SK-N-SH treated with all-trans-retinoic acid at 6 μM for 48 hours (cell line): ENCODE results near the gene GPR18.
"Not testable (repeated sequence)": the region's sequence is repeated elsewhere in the genome, so short reads cannot be mapped to it uniquely, and the experiment has no call there.

ENCODE experiments used
- ATAC-seq: fragments of 200-7000 bp; cut with Tn5 transposase; 3 replicates; pipeline ENCODE4 v1.9.1; 2020; ENCODE audit warnings: mild to moderate bottlenecking, moderate library complexity
- ARNTL ChIP-seq: fragments of 450-650 bp; formaldehyde crosslinking; IDR thresholded peaks from 2 replicates; pipeline ENCODE4 v1.5.0; 2020; ENCODE audit warnings: low read depth, mild to moderate bottlenecking, moderate library complexity, borderline replicate concordance
- BACH2 ChIP-seq: fragments of 250-450 bp; sonication (Bioruptor Pico); IDR thresholded peaks from 2 replicates; pipeline ENCODE4 v1.9.0; 2021; ENCODE audit warnings: mild to moderate bottlenecking, borderline replicate concordance
- CSDC2 ChIP-seq: fragments of 250-450 bp; sonication (Bioruptor Pico); IDR thresholded peaks from 2 replicates; pipeline ENCODE4 v1.5.0; 2020; ENCODE audit warnings: mild to moderate bottlenecking, moderate library complexity
- ISL1 ChIP-seq: fragments of 250-450 bp; sonication (Bioruptor Pico); IDR thresholded peaks from 2 replicates; pipeline ENCODE4 v2.1.2; 2022; ENCODE audit warnings: mild to moderate bottlenecking, moderate library complexity
- OSR1 ChIP-seq: fragments of 250-450 bp; sonication (Bioruptor Pico); IDR thresholded peaks from 2 replicates; pipeline ENCODE4 v1.8.0; 2022; ENCODE audit warnings: moderate library complexity, mild to moderate bottlenecking, inconsistent platforms
- PPARA ChIP-seq: fragments of 250-450 bp; sonication (Bioruptor Pico); IDR thresholded peaks from 2 replicates; pipeline ENCODE4 v1.5.0; 2020; ENCODE audit warnings: mild to moderate bottlenecking, borderline replicate concordance
- RARB ChIP-seq: fragments of 250-450 bp; sonication (Bioruptor Pico); IDR thresholded peaks from 2 replicates; pipeline ENCODE4 v1.8.0; 2021; ENCODE audit warnings: mild to moderate bottlenecking, moderate library complexity
- TCF4 ChIP-seq: fragments of 250-450 bp; sonication (Bioruptor Pico); IDR thresholded peaks from 2 replicates; pipeline ENCODE4 v1.8.0; 2021; ENCODE audit warnings: mild to moderate bottlenecking, moderate library complexity, borderline replicate concordance
- TOX ChIP-seq: fragments of 250-450 bp; sonication (Bioruptor Pico); IDR thresholded peaks from 2 replicates; pipeline ENCODE4 v1.8.0; 2021; ENCODE audit warnings: mild to moderate bottlenecking, moderate library complexity, borderline replicate concordance
- ZC3H10 ChIP-seq: fragments of 250-450 bp; sonication (Bioruptor Pico); IDR thresholded peaks from 2 replicates; pipeline ENCODE4 v1.5.1; 2021; ENCODE audit warnings: mild to moderate bottlenecking, moderate library complexity
- ZFP30 ChIP-seq: fragments of 450-650 bp; formaldehyde crosslinking; IDR thresholded peaks from 2 replicates; pipeline ENCODE4 v1.5.0; 2022; ENCODE audit warnings: mild to moderate bottlenecking, moderate library complexity
- ZNF70 ChIP-seq: fragments of 450-650 bp; formaldehyde crosslinking; IDR thresholded peaks from 2 replicates; pipeline ENCODE4 v1.5.0; 2020; ENCODE audit warnings: mild to moderate bottlenecking, moderate library complexity
- ZNF8 ChIP-seq: fragments of 450-650 bp; formaldehyde crosslinking; IDR thresholded peaks from 2 replicates; pipeline ENCODE4 v1.5.0; 2020; ENCODE audit warnings: mild to moderate bottlenecking, moderate library complexity
- TF ChIP-seq, protein P1 (sequence below): fragments of 250-450 bp; sonication (Bioruptor Pico); IDR thresholded peaks from 2 replicates; pipeline ENCODE4 v1.8.0; 2021; ENCODE audit warnings: low read depth, mild to moderate bottlenecking, moderate library complexity, borderline replicate concordance
- TF ChIP-seq, protein P2 (sequence below): fragments of 250-450 bp; sonication (Bioruptor Pico); IDR thresholded peaks from 2 replicates; pipeline ENCODE4 v1.5.1; 2020; ENCODE audit warnings: low read depth, mild to moderate bottlenecking, moderate library complexity
- TF ChIP-seq, protein P3 (sequence below): fragments of 250-450 bp; sonication (Bioruptor Pico); IDR thresholded peaks from 2 replicates; pipeline ENCODE4 v1.5.0; 2020; ENCODE audit warnings: mild to moderate bottlenecking, moderate library complexity
- TF ChIP-seq, protein P4 (sequence below): fragments of 250-450 bp; sonication (Bioruptor Pico); IDR thresholded peaks from 2 replicates; pipeline ENCODE4 v1.8.0; 2020; ENCODE audit warnings: mild to moderate bottlenecking, moderate library complexity, borderline replicate concordance

GPR18 gene

DNA sequence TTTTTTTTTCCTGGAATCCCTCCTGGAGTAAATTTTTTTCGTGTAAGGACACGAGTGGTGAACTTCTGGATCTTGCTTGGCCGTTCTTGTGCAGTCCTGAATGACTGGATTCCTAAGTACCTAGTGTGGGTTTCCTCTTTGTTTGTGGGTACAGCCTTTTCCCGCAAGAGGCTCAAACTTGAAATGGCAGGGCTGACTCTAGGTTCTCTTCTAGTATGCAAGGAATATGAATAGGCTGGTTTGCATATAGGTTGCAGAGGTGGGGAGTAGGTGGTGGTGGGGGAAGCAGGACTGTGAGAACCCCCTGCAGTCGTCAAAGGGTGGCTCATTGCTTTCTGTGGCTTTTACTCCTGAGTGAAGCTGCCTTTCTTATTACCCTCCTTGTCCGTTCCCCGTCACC, 43.9 kb downstream of the GPR18 start:
- TF ChIP-seq TOX (no peak), ZFP30 (CRISPR knock-in tag) (no peak), TCF4 (no peak), ZC3H10 (CRISPR knock-in tag) (no peak), ARNTL (no peak)
- TF ChIP-seq, protein P1, sequence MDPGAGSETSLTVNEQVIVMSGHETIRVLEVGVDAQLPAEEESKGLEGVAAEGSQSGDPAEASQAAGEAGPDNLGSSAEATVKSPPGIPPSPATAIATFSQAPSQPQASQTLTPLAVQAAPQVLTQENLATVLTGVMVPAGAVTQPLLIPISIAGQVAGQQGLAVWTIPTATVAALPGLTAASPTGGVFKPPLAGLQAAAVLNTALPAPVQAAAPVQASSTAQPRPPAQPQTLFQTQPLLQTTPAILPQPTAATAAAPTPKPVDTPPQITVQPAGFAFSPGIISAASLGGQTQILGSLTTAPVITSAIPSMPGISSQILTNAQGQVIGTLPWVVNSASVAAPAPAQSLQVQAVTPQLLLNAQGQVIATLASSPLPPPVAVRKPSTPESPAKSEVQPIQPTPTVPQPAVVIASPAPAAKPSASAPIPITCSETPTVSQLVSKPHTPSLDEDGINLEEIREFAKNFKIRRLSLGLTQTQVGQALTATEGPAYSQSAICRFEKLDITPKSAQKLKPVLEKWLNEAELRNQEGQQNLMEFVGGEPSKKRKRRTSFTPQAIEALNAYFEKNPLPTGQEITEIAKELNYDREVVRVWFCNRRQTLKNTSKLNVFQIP (CRISPR knock-in tag), result no peak
- ATAC-seq, result no peak

DNA sequence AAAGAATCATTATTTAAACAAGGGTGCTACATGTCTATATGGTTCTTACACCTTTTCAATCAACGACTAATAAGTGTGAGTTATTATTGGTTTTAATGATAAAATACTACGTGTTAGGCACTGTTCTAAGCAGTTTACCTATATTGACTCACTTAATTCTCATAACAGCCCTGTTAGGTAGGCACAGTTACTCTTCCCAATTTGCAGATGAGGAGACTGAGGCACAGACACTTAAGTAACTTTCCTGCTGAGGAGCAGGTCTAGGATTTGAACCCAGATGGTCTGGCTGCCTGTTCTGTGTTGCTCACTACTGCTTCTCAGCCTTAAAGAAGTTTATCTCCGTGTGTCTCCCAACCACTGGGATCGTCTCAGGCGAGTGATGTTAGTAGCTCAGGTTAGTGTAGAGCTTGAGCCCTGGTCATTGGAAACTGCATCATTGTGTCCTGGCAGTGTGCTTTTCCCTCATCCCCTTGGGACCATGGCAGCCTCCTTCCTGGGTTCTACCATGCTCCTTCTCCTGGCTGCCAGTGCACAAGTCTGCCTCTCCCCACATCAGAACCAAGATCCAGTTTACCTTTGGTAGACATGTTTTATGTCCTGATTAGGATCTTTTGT, 46.7 kb downstream of the GPR18 start:
- no peak for TF ChIP-seq OSR1 (CRISPR knock-in tag)
- TF ChIP-seq CSDC2 (CRISPR knock-in tag), result no peak
- TF ChIP-seq, protein P2, sequence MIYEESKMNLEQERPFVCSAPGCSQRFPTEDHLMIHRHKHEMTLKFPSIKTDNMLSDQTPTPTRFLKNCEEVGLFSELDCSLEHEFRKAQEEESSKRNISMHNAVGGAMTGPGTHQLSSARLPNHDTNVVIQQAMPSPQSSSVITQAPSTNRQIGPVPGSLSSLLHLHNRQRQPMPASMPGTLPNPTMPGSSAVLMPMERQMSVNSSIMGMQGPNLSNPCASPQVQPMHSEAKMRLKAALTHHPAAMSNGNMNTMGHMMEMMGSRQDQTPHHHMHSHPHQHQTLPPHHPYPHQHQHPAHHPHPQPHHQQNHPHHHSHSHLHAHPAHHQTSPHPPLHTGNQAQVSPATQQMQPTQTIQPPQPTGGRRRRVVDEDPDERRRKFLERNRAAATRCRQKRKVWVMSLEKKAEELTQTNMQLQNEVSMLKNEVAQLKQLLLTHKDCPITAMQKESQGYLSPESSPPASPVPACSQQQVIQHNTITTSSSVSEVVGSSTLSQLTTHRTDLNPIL, result no peak
- TF ChIP-seq ISL1 (CRISPR knock-in tag), result no peak
- no peak for TF ChIP-seq BACH2 (CRISPR knock-in tag)
- TF ChIP-seq, protein P3, sequence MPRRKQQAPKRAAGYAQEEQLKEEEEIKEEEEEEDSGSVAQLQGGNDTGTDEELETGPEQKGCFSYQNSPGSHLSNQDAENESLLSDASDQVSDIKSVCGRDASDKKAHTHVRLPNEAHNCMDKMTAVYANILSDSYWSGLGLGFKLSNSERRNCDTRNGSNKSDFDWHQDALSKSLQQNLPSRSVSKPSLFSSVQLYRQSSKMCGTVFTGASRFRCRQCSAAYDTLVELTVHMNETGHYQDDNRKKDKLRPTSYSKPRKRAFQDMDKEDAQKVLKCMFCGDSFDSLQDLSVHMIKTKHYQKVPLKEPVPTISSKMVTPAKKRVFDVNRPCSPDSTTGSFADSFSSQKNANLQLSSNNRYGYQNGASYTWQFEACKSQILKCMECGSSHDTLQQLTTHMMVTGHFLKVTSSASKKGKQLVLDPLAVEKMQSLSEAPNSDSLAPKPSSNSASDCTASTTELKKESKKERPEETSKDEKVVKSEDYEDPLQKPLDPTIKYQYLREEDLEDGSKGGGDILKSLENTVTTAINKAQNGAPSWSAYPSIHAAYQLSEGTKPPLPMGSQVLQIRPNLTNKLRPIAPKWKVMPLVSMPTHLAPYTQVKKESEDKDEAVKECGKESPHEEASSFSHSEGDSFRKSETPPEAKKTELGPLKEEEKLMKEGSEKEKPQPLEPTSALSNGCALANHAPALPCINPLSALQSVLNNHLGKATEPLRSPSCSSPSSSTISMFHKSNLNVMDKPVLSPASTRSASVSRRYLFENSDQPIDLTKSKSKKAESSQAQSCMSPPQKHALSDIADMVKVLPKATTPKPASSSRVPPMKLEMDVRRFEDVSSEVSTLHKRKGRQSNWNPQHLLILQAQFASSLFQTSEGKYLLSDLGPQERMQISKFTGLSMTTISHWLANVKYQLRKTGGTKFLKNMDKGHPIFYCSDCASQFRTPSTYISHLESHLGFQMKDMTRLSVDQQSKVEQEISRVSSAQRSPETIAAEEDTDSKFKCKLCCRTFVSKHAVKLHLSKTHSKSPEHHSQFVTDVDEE (CRISPR knock-in tag), result no peak
- TF ChIP-seq ZC3H10 (CRISPR knock-in tag), result no peak
- TF ChIP-seq ZNF8 (CRISPR knock-in tag), result no peak
- TF ChIP-seq, protein P4, sequence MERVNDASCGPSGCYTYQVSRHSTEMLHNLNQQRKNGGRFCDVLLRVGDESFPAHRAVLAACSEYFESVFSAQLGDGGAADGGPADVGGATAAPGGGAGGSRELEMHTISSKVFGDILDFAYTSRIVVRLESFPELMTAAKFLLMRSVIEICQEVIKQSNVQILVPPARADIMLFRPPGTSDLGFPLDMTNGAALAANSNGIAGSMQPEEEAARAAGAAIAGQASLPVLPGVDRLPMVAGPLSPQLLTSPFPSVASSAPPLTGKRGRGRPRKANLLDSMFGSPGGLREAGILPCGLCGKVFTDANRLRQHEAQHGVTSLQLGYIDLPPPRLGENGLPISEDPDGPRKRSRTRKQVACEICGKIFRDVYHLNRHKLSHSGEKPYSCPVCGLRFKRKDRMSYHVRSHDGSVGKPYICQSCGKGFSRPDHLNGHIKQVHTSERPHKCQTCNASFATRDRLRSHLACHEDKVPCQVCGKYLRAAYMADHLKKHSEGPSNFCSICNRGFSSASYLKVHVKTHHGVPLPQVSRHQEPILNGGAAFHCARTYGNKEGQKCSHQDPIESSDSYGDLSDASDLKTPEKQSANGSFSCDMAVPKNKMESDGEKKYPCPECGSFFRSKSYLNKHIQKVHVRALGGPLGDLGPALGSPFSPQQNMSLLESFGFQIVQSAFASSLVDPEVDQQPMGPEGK (CRISPR knock-in tag), result no peak
- ATAC-seq, result no peak

DNA sequence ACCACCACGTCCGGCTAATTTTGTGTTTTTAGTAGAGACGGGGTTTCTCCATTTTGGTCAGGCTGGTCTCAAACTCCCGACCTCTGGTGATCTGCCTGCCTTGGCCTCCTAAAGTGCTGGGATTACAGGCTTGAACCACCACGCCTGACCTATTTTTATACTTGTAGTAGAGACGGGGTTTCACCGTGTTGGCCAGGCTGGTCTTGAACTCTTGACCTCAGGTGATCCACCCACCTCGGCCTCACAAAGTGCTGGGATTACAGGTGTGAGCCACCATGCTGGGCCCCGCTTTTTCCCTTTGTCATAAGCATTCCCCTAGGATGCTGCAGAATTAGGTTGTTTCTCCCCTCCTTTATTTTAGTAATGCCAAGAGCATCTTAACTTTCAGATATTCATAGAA, 47.6 kb downstream of the GPR18 start:
- ATAC-seq, result not testable (repeated sequence)

DNA sequence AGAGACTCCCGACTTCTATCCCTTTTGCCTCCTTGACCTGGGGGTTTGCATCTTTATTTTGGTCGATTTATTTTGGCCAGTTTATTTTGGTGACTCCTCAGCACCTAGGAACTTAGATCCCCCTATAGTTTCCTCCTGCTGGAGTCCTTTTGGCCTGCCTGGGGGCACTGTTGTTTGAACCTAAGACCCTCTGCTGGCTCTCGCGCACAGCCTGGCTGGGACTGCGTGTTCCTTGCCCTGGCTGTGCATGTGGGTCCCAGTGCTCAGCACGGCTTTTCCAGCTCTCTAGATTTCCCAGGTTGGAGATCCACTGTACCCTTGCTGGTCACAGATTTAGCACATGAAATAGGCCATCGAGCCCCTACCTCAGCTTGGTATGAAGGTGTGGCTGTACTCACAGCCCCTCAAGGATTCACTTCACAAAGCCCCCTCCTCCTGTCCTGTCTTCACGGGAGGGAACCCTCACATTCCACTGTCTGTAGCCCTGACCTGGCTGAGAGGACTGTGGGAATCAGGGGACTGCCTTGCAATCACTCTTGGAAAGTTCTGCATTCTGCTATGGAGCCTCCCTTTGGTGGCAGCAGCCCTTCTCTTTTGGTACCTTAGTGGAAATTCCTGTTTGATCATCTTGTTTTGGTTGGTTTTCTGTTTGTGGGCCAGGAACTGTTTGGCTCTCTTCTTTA, 49.2 kb downstream of the GPR18 start:
- ATAC-seq, result no peak
- TF ChIP-seq ZNF8 (CRISPR knock-in tag), result no peak
- no peak for TF ChIP-seq RARB (CRISPR knock-in tag)
- no peak for TF ChIP-seq PPARA
- TF ChIP-seq TCF4, result no peak
- no peak for TF ChIP-seq ZNF70 (CRISPR knock-in tag)
- TF ChIP-seq, protein P3 (CRISPR knock-in tag), result no peak
- TF ChIP-seq, protein P1 (CRISPR knock-in tag), result no peak
- TF ChIP-seq OSR1 (CRISPR knock-in tag), result no peak
- TF ChIP-seq, protein P2, result no peak
- TF ChIP-seq, protein P4 (CRISPR knock-in tag), result no peak
- no peak for TF ChIP-seq ZFP30 (CRISPR knock-in tag)
- TF ChIP-seq ARNTL, result no peak
- TF ChIP-seq ISL1 (CRISPR knock-in tag), result no peak
